HG03280 (cell line): ENCODE measurements around the gene RTCB.
A peak's percentile ranks its signal among the peaks of the same experiment; 100 is the strongest.

Experiments used
- ATAC-seq: cut with Tn5 transposase; IDR thresholded peaks from one replicate; pipeline ENCODE4 v1.9.1; 2021; ENCODE audit warnings: mild to moderate bottlenecking, moderate library complexity; ENCODE audit not compliant: unreplicated experiment

The RTCB gene

DNA sequence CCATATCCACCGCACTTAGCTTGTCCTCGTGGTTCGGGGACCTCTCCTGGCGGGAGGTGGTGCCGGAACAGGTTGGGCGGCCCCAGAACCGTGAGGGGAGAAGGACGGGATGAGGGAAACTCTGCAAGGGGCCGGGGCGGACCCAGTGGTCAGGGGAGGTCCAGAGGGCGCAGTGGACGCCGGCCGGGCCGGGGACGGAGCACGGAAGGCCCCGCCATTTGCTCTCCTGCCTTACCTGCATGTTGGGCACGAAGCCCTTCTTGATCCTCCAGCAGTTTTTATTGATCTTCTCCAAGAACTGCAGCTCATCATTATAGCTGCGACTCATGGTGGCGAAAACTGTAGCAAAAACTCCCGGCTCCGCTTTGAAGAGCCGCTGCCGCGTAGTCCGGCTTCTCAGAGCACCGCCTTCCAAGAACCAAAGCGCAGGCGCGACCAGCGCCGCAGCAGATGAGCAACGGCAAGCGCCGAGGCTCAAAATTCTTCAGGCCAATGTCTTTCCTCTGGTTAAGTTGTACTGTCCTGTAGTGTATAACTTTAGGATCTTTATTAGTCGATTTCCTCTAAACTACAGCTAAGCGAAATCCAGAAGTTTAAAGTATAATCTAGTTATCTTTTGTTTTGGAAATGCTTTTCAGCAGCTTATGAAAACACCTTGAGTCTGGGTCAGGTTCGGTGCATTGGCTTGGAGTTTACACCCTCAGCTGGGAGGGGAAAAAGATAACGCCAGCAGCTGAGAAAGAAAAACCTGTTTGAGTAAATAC, at the start of gene RTCB:
RTCB (minus strand) TSS at position 419 of the 764 bp plus-strand sequence; CDS start at position 328, 91 bp downstream.
- ATAC-seq = peak; percentile 62

DNA sequence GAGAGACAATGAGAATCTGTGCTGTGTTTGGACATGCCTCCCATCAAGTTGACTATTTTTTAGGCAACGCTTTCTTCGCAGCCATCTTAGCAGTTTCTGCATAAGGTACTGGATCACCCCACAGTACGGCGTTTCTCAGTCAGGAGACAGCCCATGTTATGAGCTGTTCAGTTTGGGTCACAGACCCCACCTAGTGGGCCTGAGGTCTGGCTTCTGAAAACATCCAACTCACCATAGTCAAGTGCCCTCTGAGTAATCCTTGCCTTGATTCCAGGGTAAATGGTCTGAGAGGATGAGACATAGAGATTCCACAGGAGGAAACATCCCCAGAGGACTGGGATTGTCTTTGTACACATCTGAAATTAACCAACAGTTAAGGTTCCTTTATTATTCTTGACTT, 45.0 kb upstream of the RTCB start:
- ATAC-seq = no peak

DNA sequence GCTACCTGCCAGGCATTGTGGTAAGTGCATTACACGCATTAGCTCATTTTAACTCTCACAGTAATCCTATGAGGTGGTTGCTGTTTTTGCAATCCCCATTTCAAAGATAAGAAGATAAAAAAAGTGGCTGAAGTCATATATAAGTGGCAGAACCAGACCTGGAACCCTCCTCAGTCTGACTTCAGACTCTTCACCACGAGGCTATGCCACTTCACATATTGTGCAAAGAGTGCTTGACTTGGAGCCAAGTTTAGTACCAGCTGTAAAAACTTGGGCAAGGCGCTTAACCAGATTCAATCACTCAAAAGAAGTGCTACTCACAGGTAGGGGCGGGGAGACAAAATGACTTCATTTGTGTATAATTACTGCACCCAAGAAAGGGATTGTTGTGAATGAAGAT, 36.9 kb upstream of the RTCB start:
- ATAC-seq = no peak

DNA sequence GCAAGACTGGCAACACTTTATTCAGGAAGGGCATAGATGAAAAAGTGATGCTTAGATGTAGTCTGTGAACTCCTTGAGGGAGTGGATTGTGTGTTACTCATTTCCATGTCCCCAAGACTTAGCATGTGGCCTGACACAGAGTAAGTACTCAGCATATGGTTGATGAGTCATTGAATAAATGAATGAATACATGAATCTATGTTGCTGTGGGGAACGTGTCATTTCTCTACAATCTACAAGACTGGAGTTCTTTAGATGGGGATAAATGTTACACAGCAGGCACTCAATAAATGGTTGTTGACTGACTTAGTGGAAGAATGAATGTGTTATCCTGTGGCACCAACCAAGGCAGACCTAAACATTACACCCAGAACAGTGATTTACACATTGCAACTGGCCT, 34.3 kb upstream of the RTCB start:
- no peak for ATAC-seq

DNA sequence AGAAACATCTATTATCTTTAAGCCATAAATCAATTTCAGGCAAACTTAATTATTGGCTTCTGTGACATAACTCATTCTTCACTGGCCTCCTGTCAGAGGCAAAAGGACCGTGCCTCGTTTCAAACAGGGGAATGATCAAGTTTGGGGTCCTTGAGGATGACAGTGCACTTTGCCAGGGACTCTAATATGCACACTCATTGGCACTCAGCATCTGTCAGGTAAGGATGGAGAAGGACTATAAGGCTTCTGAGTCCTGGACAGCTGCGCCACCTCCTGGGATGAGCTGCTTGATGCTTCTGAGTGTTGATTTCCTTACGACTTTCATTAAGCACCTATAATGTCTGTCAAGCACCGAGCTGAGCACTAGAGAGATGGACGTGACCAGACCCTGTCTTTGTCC, 32.0 kb upstream of the RTCB start:
- ATAC-seq = no peak

DNA sequence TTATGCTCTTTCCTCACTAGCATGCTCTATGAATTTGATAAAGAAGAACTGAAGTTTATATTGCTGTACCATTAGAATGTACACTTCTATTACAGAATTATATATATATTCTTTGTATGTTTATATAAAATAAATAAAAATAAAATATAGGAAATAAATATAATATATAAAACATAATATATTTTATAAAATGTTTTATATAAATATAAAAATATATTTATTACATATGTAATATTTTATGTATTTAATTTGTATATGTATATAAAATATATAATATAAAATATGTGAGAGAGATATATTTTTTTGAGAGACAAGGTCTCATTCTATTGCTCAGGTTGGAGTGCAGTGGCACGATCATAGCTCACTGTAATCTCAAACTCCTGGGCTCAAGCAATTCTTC, 18.3 kb upstream of the RTCB start:
- no peak for ATAC-seq

DNA sequence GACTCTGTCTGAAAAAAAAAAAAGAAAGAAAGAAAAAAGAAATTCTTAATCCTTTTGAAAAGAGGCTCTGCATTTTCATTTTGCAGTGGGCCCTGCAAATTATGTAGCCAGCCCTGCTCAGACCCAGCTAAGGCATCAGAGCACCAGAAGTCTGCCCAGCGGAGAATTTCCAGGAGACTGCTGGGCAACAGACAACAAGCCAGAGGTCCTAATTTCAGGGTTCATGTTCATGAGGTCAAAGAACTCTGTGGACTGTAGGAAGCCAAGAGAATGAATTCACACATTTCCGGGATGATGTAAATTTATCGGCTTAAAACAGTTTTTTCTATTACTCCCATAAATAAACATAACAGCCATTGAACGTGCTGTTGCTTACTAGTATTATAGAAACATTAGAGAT, 14.8 kb upstream of the RTCB start:
- ATAC-seq = no peak

DNA sequence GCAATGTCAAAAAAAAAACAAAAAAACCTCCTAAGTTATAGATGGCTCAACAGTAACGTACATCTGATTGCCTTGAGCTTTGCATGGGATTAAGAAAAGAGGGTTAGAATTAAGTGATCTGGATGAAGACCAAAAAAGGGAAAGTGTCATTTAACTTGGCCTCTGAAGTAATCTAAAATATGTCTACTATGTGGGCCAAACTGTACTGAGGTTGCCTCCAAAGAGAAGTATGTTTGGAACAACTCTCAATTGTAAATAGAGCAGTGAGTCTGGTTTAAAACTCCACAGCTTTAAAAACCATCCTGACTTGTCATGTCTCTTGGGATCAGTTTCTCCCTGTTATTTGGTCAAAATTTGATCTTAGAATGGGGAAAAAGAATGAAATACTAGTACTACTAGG, 11.6 kb upstream of the RTCB start:
- no peak for ATAC-seq

DNA sequence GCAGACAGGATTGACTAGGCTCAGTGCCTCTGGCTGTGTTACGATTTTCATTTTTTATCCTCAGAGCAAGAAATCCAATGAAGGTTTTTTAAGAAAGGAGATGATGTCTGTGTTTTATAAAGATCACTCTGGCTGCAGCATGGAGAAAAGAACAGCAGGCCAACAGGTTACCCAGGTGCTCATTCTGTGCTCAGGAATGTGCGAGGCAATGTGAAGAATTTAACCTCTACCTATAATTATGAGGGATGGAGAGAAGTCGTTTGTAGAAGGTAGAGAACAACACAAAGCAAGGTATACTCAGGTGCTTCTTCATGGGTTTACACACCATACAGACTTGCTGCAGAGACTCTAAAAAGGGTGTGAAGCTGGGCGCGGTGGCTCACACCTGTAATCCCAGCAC, 10.0 kb upstream of the RTCB start:
- no peak for ATAC-seq

DNA sequence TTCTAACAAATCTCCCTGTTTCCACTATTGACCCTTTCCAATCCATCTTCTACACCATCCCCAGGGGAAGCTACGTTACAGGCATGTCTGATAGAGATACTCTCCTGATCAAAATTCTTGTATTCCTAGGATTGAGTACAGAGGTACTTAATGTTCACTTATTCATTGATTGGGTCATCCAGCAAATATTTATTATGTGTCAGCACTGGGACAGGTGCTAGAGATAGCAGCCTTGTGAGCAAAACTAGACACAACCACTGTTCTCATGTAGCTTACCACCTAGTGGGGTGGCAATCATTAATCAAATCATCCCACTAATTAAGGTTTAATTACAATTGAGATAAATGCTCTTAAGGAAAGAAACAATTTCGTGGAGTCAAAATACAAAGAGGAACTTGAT, 9.4 kb upstream of the RTCB start:
- ATAC-seq = no peak

DNA sequence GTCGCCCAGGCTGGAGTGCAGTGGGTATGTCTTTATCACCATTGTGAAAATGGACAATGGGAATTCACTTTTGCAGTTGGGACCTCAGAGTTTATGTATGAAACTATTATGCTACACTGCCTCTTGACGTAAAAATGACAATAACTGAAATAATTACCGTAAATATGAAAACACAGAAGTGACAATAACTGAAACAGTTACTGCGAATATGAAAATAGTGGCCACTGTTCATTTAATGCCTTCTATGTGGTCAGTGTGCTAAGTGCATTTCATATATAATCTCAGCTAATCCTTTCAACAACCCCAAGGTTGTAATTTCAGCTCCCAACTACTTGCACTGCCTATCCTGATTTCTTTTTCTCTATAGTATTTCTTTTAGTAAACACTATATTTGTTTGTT, 5.9 kb upstream of the RTCB start:
- no peak for ATAC-seq

DNA sequence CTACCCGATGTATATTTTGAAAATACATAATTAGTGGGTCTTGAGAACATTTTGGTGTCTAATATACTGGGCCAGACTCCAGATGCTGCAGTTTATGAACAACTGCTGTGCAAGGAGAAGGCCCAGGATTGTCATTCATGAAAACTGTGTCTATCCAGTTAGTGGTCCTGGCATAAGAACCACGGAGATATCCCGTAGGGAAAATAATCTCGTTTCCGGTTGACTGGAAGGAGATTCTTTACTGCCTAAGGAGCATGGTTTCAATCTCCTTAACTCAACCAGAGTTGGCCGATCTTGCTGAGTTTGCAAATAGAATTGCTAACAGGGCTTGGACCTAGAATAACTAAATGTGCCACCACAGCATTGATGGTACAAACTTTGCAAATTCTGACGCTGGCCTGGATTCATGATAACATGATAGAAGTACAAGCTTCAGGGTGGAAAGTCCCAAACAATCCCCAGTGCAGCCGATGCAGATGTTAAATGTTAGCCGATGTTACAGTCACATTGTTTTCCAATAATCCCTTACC, 4.6 kb upstream of the RTCB start:
- ATAC-seq = no peak

DNA sequence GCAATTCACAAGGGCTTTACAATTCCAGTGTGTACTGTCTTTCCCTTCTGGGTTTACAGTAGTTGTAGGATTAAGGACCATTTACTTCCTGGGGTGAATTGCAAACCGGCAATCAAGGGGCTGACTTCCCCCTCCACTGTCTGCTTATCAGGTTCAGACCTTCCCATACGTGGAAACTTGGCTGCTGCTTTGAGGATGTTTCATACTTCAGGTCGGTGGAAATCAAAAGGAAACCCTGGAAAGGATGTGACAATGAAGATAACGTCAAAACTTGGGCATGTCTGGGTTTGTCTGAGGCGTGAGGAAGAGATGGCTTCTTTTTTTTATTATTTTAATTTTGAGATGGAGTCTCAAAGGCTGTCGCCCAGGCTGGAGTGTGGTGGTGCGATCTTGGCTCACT, 2.1 kb upstream of the RTCB start:
- ATAC-seq = no peak

DNA sequence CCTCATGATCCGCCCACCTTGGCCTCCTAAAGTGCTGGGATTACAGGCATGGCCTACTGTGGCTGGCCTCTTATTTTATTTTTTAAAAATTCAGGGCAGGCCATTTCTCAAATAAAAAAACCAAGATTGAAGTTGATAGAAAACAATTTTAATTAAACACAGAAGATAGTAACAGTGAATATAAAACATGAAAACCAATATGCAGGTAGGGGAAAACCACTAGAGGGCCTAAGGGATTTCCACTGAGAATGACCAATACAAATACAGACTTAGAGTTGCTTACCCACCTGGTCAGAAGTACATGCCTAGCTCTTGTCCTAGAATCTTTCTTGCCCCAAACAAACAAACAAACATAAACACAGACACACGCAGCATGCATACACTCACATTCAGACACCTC, 1.7 kb upstream of the RTCB start:
- no peak for ATAC-seq

DNA sequence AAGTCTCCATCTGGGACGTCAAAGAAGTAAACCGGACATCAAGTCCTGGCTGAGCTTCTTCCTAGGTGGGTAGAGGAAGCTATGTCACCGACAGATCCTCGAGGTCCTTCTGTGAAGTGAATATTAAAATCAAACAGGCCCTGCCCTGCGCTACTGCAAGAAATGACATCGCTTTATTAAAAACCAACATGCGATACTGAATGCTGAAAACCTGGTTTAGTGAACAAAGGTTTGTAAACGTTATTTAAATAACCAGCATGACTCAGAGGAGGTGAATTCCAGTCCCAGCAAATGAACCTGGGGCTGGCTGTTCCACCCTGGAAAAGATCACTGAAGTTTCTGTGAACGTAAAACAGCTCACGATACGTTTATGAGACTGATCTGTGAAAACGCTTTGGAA, 645 bp downstream of the RTCB start:
- no peak for ATAC-seq

DNA sequence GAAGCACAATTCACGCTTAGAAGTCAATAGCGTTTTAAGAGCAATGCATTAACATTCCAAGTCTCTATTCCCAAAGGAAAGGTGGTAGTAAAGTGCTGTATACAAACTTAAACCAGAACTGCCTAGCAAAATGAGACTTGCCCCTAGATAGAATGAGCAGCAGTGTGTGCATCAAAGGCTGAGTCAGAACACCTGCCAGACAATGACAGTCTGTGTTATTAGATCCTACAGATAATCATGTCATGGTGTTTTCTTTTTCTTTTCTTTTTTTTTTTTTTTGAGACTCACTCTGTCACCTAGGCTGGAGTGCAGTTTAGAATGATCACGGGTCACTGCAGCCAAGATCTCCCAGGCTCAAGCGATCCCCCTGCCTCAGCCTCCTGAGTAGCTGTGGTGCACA, 1.6 kb downstream of the RTCB start:
- ATAC-seq = no peak

DNA sequence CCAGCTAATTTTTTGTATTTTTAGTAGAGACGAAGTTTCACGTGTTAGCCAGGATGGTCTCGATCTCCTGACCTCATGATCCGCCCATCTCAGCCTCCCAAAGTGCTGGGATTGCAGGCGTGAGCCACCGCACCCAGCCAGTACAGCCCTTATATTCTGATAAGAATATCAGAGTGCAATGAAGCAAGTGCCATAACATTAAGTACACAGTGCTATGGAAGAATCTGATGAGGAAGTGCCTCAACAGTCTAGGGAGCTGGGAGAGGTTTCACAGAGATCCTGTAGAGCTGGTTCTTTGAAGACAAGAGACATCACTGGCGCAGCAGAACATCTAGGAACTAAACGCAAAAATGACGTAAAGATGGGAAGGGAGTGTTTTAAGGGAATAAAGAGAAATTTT, 2.1 kb downstream of the RTCB start:
- ATAC-seq = no peak

DNA sequence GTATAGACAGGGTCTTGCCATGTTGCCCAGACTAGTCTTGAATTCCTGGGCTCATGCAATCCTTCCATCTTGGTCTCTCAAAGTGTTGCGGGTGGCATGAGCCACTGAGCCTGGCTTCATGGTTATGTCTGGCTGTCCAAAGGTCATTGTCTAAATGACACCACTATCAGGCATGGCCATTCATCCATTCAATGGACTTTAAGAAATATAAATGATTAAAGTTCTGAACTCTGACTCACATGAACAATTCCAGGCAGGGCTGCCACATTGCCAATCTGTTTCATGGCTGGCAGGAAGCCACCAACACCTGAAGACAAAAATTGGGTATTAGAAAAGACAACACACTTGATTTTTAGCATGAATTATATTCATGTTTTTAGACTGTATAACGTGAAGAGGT, 4.1 kb downstream of the RTCB start:
- ATAC-seq = no peak

DNA sequence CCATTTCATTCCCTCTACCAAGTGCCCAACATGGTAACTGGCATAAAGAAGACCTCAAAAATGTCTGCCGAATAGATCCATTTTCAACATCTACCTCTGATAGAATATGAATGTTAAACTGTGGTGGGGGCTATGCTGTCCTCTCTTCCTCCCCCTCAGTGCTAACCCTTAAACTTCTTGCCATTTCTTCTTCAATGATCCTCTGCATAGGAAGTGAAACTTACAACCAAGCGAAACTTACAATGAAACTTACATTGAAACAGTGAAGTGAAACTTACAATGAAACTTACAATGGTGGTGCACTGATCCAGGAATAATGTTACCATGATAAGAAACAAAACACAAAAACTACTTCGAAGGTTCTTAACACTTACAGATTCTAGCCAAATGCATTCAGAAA, 4.7 kb downstream of the RTCB start:
- ATAC-seq = no peak

DNA sequence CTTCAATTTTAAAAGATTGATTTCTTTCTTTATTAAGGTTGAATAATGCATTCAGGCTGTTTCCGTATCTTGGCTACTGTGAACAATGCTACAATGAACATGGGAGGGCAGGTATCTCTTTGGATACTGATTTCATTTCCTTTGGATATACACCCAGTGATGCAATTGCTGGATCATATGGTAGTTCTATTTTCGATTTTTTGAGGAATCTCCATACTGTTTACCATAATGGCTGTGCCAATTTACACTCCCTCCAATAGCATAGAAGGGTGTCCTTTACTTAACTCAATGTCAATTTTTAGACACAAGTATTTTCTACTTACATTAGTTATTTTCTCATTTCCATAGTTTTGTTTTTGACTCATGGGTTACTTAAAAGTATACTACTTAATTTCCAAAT, 8.0 kb downstream of the RTCB start:
- no peak for ATAC-seq

DNA sequence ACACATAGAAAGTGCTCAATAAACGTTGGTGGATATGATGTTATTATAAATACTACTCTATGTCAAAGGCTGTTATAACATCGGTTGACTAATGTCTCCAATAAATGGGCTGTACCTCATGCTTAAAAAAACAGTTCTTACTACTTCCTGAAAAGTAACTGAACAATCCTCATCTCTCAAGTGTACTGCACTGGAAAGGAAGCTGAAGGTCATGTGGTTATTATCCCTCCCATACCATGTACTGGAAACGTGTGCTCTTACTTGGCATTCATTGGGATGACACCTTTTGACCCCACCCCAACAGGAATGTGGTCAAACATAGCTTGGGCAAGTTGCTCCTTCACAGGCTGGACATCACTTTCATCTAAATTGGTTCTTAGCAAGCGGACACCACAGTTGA, 10.6 kb downstream of the RTCB start:
- ATAC-seq = no peak

DNA sequence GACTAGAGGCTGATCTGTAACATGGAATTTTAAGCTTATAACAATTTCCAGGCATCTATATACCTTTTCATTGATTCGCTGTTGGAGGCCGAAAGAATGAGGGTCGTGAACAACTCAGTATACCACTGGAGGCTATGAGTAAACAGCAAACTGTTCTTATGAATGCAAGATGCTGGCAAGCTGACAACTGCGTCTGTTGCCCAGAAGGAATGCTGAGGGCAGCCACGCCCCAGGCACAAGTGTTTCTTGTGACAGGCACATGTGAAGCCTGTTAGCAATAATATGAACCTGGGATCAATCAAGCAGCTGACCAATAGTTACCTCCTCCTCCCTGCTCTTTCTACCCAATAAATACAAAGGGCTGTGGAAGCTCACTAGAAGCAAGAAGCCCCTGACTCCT, 15.3 kb downstream of the RTCB start:
- no peak for ATAC-seq

DNA sequence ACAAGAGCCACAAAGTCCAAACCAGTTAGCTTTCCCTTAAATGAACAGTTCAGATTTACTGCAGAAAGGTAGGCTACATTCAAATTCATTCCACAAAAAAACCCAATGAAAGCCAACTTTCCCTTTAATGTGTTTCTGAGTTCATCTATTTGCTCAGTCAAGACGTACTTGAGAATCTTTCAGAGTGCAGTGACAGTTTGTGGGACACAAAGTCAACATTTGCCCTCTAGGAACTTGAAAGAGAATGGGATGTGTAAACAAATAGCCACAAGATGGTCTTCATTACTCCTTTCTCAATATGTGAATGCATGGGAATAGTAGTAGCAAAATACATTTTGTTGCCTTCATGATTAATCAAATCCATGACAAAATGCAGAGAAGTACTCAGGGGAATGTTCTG, 15.8 kb downstream of the RTCB start:
- no peak for ATAC-seq
